IMR-90 (cell line): ENCODE results near the gene CTDP1. TPM values are rescaled to one million over a fixed set of nuclear protein-coding genes. Genes with fewer than 3 reads are reported as not detected.

ENCODE experiments used
- ATAC-seq: fragments of 200-7000 bp; cut with Tn5 transposase; 2 replicates; pipeline ENCODE4 v1.9.1; 2020; ENCODE audit warnings: low read depth, mild to moderate bottlenecking, moderate library complexity
- BruUV-seq: library from RNA; stranded (reverse); fragments of 400-500 nt; replicated peaks from 2 replicates; lab custom pipeline; 2021; lab: Mats Ljungman, UMichigan
- CTCF ChIA-PET: fragments of 300-600 bp; formaldehyde crosslinking; extraction: SDS; loops from one replicate; lab custom pipeline; 2021; ENCODE audit warnings: antibody characterized with exemption; lab: Yijun Ruan, JAX
- POLR2A ChIA-PET: fragments of 300-600 bp; sonication (Branson Sonifier 250); formaldehyde crosslinking; loops from one replicate; lab custom pipeline; 2022; ENCODE audit warnings: antibody characterized with exemption; ENCODE audit not compliant: unreplicated experiment; lab: Charles Lee
- DNase-seq: peaks from one replicate; pipeline ENCODE4 v3.0.0; 2013
- H2AFZ ChIP-seq: replicated peaks from 2 replicates; pipeline ENCODE3; 2013; ENCODE audit warnings: low read length, mild to moderate bottlenecking; ENCODE audit not compliant: poor library complexity
- H2AK5ac ChIP-seq: 2 replicates; pipeline ENCODE4 v1.6.1; 2013; ENCODE audit warnings: low read depth, low read length, inconsistent platforms
- H2AK9ac ChIP-seq: replicated peaks from 2 replicates; pipeline ENCODE3; 2013; ENCODE audit warnings: mild to moderate bottlenecking, low read depth, low read length, moderate library complexity; ENCODE audit not compliant: poor library complexity
- H2BK120ac ChIP-seq: 2 replicates; pipeline ENCODE4 v1.6.1; 2013; ENCODE audit warnings: low read depth, low read length, inconsistent platforms
- H2BK15ac ChIP-seq: 3 replicates; pipeline ENCODE4 v1.6.1; 2013; ENCODE audit warnings: low read depth, low read length, inconsistent platforms
- H2BK20ac ChIP-seq: 2 replicates; pipeline ENCODE4 v1.6.1; 2013; ENCODE audit warnings: low read depth, mild to moderate bottlenecking, inconsistent platforms, low read length, moderate library complexity
- H2BK5ac ChIP-seq: 2 replicates; pipeline ENCODE4 v1.6.1; 2013; ENCODE audit warnings: mild to moderate bottlenecking, low read depth, low read length, inconsistent platforms; ENCODE audit not compliant: poor library complexity, severe bottlenecking
- H3K14ac ChIP-seq: replicated peaks from 2 replicates; pipeline ENCODE4 v1.6.1; 2013; ENCODE audit warnings: low read depth, low read length, inconsistent platforms
- H3K18ac ChIP-seq: 2 replicates; pipeline ENCODE4 v1.6.1; 2013; ENCODE audit warnings: low read depth, low read length, control low read depth
- H3K23ac ChIP-seq: 2 replicates; pipeline ENCODE4 v1.6.1; 2013; ENCODE audit warnings: low read depth, low read length, inconsistent platforms
- H3K27ac ChIP-seq: 2 replicates; pipeline ENCODE4 v1.5.1; 2013; ENCODE audit warnings: mild to moderate bottlenecking, control low read depth, low read length; ENCODE audit not compliant: insufficient read depth
- H3K27me3 ChIP-seq: 2 replicates; pipeline ENCODE4 v1.6.1; 2013; ENCODE audit warnings: low read length; ENCODE audit not compliant: control insufficient read depth, insufficient read depth
- H3K36me3 ChIP-seq: 2 replicates; pipeline ENCODE4 v1.6.1; 2013; ENCODE audit warnings: low read length, mixed read lengths; ENCODE audit not compliant: control insufficient read depth, insufficient read depth
- H3K4ac ChIP-seq: 2 replicates; pipeline ENCODE4 v1.6.1; 2013; ENCODE audit warnings: low read depth, low read length, inconsistent platforms
- H3K4me1 ChIP-seq: 2 replicates; pipeline ENCODE4 v1.6.1; 2013; ENCODE audit warnings: low read length, mixed read lengths; ENCODE audit not compliant: control insufficient read depth, insufficient read depth
- H3K4me2 ChIP-seq: 2 replicates; pipeline ENCODE4 v1.6.1; 2013; ENCODE audit warnings: low read depth, mild to moderate bottlenecking, control low read depth, low read length, moderate library complexity
- H3K4me3 ChIP-seq: 2 replicates; pipeline ENCODE4 v1.5.1; 2013; ENCODE audit warnings: low read depth, mild to moderate bottlenecking, control low read depth, low read length, moderate library complexity; ENCODE audit not compliant: insufficient read depth
- H3K56ac ChIP-seq: 2 replicates; pipeline ENCODE4 v1.6.1; 2013; ENCODE audit warnings: low read length, inconsistent platforms; ENCODE audit not compliant: insufficient read depth; ENCODE audit errors: extremely low read depth
- H3K79me1 ChIP-seq, 2 experiments: 2 replicates each; pipeline ENCODE4 v1.6.1; 2013; ENCODE audit warnings: low read length in 2 of 2, inconsistent platforms in 1 of 2, low read depth in 1 of 2
- H3K9ac ChIP-seq: 2 replicates; pipeline ENCODE4 v1.6.1; 2013; ENCODE audit warnings: low read depth, low read length, control low read depth
- H3K9me1 ChIP-seq: 2 replicates; pipeline ENCODE4 v1.6.1; 2013; ENCODE audit warnings: low read length, inconsistent platforms; ENCODE audit not compliant: insufficient read depth
- H3K9me3 ChIP-seq: 2 replicates; pipeline ENCODE4 v1.6.1; 2013; ENCODE audit warnings: low read length; ENCODE audit not compliant: control insufficient read depth, insufficient read depth
- H4K20me1 ChIP-seq: 2 replicates; pipeline ENCODE4 v1.6.1; 2013; ENCODE audit warnings: low read length, inconsistent platforms; ENCODE audit not compliant: insufficient read depth
- H4K5ac ChIP-seq: 2 replicates; pipeline ENCODE4 v1.6.1; 2013; ENCODE audit warnings: mild to moderate bottlenecking, low read depth, low read length, control low read depth
- H4K8ac ChIP-seq, 2 experiments: 2 replicates each; pipeline ENCODE4 v1.6.1; 2013; ENCODE audit warnings: low read depth in 2 of 2, low read length in 2 of 2, control low read depth in 1 of 2, inconsistent platforms in 1 of 2
- H4K91ac ChIP-seq: 2 replicates; pipeline ENCODE4 v1.6.1; 2013; ENCODE audit warnings: low read depth, low read length, inconsistent platforms; ENCODE audit not compliant: insufficient read depth
- NFE2L2 ChIP-seq: fragments of 150-350 bp; IDR thresholded peaks from 2 replicates; pipeline ENCODE4 v1.6.1; 2016; ENCODE audit warnings: low read depth, mild to moderate bottlenecking, low read length
- WGBS, 2 experiments: methylation state at CpG; one replicate each; pipeline versions ENCODE4 v1.1.5 to v1.1.7; 2013; ENCODE audit warnings: missing lambda C conversion rate in 2 of 2; ENCODE audit not compliant: insufficient read length in 1 of 2; ENCODE audit errors: extremely low coverage in 2 of 2; 5-methylcytosine and 5-hydroxymethylcytosine counted together
- dilution Hi-C: fragments of 300-500 bp; cut with HindIII; formaldehyde crosslinking; loops from one replicate; pipeline ENCODE4 v1.14.3; 2018; ENCODE audit warnings: low sequenced_read_pairs; ENCODE audit not compliant: unreplicated experiment
- in situ Hi-C: fragments of 300-500 bp; cut with MboI; formaldehyde crosslinking; loops from 3 replicates; pipeline ENCODE4 v1.14.3; 2019; ENCODE audit warnings: low sequenced_read_pairs, inconsistent platforms, mixed read lengths
- intact Hi-C: fragments of 100-400 bp; cut with micrococcal nuclease; formaldehyde crosslinking; loops from 2 replicates; pipeline ENCODE4 v1.10.0; 2022
- polyA plus RNA-seq, 3 experiments: library from polyadenylated mRNA; depleted of rRNA; stranded (reverse); fragments of >200 nt; gene quantifications; 2 replicates each; pipeline ENCODE4 v1.2.3, GENCODE V29; 2012; ENCODE audit warnings: low replicate concordance in 1 of 3
- total RNA-seq: library from RNA; depleted of rRNA; stranded (reverse); fragments of >200 nt; gene quantifications from 2 replicates; pipeline ENCODE4 v1.2.3, GENCODE V29; 2012
- TF ChIP-seq, protein P1 (sequence below): fragments of 150-350 bp; IDR thresholded peaks from 2 replicates; pipeline ENCODE4 v1.6.1; 2017; ENCODE audit warnings: mild to moderate bottlenecking, antibody characterized with exemption, low read length, low read depth

CTDP1 gene
- total and polyA plus RNA-seq, 2 of the 4 experiments (the other 2 are of a cell fraction) = 13.4 to 17.6 TPM

DNA sequence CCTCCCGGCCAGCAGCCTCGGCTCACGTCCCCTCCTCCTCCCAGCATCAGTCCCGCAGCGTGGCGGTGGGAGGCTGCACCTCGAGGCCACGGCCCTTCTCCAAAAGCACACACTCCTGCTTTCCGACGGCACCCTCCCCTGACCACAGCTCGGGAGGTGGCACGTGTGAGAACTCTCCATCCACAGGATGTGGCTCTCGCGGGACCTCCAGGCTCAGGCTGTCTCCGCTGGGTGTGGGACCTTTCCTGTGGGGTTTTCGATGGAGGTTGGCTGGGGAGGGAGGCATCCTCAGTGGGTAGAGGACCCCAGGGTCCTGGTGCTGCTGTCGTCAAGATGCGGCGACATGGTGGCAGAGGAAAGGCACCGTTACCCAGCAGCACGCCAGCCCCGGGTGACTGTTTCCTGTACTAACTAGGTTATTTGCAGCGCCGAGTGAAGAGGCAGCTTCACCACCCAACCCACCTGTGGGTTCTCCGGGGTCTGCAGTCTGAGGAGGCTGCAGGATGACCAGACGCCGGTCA lies 75.3 kb downstream of the CTDP1 start:
- H3K27me3 ChIP-seq = no peaks in the 10 kb centered on the region
- in situ Hi-C loops (no loop called here), intact Hi-C loops (no loop called here), dilution Hi-C loops (no loop called here)
- TF ChIP-seq, protein P1, sequence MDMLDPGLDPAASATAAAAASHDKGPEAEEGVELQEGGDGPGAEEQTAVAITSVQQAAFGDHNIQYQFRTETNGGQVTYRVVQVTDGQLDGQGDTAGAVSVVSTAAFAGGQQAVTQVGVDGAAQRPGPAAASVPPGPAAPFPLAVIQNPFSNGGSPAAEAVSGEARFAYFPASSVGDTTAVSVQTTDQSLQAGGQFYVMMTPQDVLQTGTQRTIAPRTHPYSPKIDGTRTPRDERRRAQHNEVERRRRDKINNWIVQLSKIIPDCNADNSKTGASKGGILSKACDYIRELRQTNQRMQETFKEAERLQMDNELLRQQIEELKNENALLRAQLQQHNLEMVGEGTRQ = no peak
- TF ChIP-seq NFE2L2 = no peak
- DNase-seq (no peak), ATAC-seq (no peak)
- no peak overlapping the region for H4K8ac ChIP-seq
- no peaks in the 10 kb centered on the region for H3K9me1 ChIP-seq
- H4K20me1 ChIP-seq = no peaks in the 10 kb centered on the region
- H3K9ac ChIP-seq = no peak overlapping the region
- H3K79me1 ChIP-seq = peaks cover 4 to 6% of the 10 kb centered on the region in 2 experiments; a peak in 1 of 4 replicates
- H3K4me1 ChIP-seq = no peaks in the 10 kb centered on the region
- H2BK5ac ChIP-seq = no peak overlapping the region
- H3K36me3 ChIP-seq = peaks cover 27% of the 10 kb centered on the region
- no peak overlapping the region for H3K18ac ChIP-seq
- no peak overlapping the region for H2BK15ac ChIP-seq
- BruUV-seq = no TSS peak
- 98% methylated on average over 8 of the region's 27 CpGs; no CpG with 5 or more reads in 1 of the 2 experiments for WGBS, 2 experiments
- no peak overlapping the region for H3K56ac ChIP-seq
- no peak overlapping the region for H3K4ac ChIP-seq
- H2BK20ac ChIP-seq = no peak overlapping the region
- no peak overlapping the region for H2AFZ ChIP-seq
- H4K91ac ChIP-seq = no peak overlapping the region
- H2AK5ac ChIP-seq = no peak overlapping the region
- no peak overlapping the region for H3K27ac ChIP-seq
- H3K23ac ChIP-seq = no peak overlapping the region
- H2AK9ac ChIP-seq = no peak overlapping the region
- H3K4me3 ChIP-seq = no peak overlapping the region
- POLR2A ChIA-PET = no interaction called here
- H3K4me2 ChIP-seq = no peak overlapping the region
- H3K9me3 ChIP-seq = no peaks in the 10 kb centered on the region
- no peak overlapping the region for H4K5ac ChIP-seq
- H3K14ac ChIP-seq = no peak overlapping the region
- no peak overlapping the region for H2BK120ac ChIP-seq
- CTCF ChIA-PET = no interaction called here
